Adipose tissue (tissue), 3 donors: ENCODE measurements around the gene SEPTIN7. TPM values are rescaled to one million over a fixed set of nuclear protein-coding genes. Genes with fewer than 3 reads are reported as not detected.

Source experiments
- H3K27ac ChIP-seq: one replicate; pipeline ENCODE4 v1.5.1; 2013; ENCODE audit warnings: low read depth, low read length
- WGBS, 3 donors: extraction: QIAGEN DNeasy Blood & Tissue Kit; methylation state at CpG; one replicate each; pipeline ENCODE4 v1.1.7; 2013; 5-methylcytosine and 5-hydroxymethylcytosine counted together
- polyA plus RNA-seq, 3 donors: library from polyadenylated mRNA; stranded (reverse); fragments of 200-250 nt; gene quantifications; one replicate each; pipeline ENCODE4 v1.2.3, GENCODE V29; 2013
- donor health status: healthy with polysubstance abuse.
- donor health status: Bipolar disorder and iron deficiency.
- donor health status: healthy.

The SEPTIN7 gene
- polyA plus RNA-seq, 3 donors, result 41.8 to 286 (median 135) TPM

DNA sequence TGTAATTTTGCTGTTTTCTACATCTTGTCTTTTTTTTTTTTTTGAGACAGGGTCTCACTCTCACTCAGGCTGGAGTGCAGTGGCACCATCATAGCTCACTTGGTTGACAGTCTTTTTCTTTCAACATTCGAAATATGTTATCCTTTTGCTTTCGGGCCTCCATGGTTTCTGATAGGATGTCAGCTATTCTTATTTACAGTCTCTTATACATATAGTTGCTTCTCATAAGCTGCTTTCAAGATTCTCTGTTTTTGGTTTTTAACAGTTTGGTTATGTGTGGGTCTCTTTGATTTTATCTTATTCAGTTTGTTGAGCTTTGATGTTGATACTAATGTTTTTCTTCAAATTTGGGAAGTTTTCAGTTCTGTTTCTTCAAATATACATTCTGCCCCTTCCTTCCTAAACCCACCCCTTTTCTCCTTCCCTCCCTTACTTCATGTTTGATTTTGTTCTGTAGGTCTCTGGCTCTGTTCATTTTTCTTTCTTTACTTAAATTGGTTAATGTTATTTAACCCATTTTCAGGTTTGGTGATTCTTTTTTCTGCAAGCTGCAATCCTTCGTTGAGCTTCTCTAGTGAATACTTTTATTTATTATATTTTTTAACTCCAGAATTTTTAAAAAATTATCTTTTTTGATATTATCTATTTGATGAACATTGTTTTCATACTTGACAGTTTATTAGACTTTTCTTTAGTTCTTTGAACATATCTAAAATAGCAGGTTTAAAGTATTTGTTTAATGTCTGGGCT is 19.3 kb downstream of the SEPTIN7 start:
- no peak overlapping the region for H3K27ac ChIP-seq
- 77 to 78% (median 78%) methylated on average over 3 of the region's 3 CpGs for WGBS, 3 donors

GRCh38 chr7:35820858-35821257 is 20.0 kb downstream of the SEPTIN7 start:
- H3K27ac ChIP-seq, result no peak overlapping the region
- WGBS, 3 donors, result 78 to 97% (median 96%) methylated on average over 1 of the region's 1 CpG

- WGBS, 3 donors, result 76 to 89% (median 88%) methylated on average over 3 of the region's 3 CpGs
- no peak overlapping the region for H3K27ac ChIP-seq
These were observed 22.6 kb downstream of the SEPTIN7 start for GRCh38 chr7:35823440-35823839.

DNA sequence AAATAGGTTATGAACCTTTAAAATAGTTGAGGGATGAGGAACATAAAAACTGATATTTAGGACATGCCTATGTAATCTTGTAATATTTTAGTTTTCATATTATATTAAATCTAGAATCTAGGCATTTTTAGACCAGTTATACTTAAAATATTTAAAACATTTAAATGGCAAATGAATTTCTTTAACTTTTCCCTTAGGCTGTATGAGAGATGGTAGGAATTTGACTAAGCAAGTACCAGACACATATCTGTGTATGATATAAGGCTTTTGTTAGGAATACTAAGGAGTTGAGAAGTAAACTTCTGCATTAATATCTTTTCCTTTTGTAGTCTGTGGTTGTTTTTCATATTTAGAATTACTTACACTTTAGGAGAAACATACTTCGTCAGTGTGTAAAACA is 25.1 kb downstream of the SEPTIN7 start:
- WGBS, 3 donors, result 88 to 94% (median 92%) methylated on average over 1 of the region's 1 CpG
- H3K27ac ChIP-seq, result no peak overlapping the region

- H3K27ac ChIP-seq, result no peak overlapping the region
- WGBS, 3 donors, result 79 to 87% (median 86%) methylated on average over 4 of the region's 4 CpGs
These were observed 25.9 kb downstream of the SEPTIN7 start for GRCh38 chr7:35826751-35827150.

DNA sequence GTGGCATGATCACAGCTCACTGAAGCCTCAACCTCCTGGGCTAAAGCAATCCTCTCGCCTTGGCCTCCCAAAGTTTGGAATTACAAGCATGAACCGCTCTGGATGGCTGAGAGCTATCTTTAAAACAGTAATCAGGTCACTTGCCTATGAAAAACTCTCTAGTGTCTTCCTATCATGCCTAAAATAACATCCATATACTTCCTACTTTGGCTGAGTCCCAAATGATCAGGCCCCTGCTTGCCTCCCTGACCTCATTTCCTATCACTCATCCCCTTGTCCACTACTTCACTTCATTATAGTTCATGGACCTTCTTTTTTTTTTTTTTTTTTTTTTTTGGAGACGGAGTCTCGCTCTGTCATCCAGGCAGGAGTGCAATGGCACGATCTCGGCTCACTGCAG is 28.0 kb downstream of the SEPTIN7 start:
- no peak overlapping the region for H3K27ac ChIP-seq
- WGBS, 3 donors, result 83 to 97% (median 87%) methylated on average over 4 to 6 of the region's 6 CpGs

DNA sequence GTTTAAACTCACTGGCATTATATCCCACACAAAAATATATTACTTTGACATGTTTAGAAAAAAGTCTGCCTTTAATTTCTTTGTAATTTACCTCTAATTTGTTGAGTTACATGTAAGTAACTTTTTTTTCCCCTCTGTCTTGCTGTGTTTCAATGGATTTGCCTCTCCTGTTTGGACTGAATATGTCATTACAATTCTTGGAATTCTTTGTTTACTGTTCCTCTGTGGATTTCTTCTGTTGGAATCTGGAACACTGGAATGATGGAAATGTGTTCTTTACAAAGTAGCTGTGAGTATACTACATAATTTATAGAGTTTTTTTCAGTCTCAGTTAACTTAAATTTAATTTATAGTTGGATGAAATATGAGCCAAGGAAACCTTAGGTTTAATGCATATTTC is 30.4 kb downstream of the SEPTIN7 start:
- H3K27ac ChIP-seq, result no peak overlapping the region

- H3K27ac ChIP-seq, result no peak overlapping the region
- 96 to 100% (median 98%) methylated on average over 1 of the region's 1 CpG for WGBS, 3 donors
These were observed 39.3 kb downstream of the SEPTIN7 start for GRCh38 chr7:35839860-35840854.

GRCh38 chr7:35846816-35847412 is 46.1 kb downstream of the SEPTIN7 start:
- no peak overlapping the region for H3K27ac ChIP-seq
- WGBS, 3 donors, result 93 to 96% (median 96%) methylated on average over 11 of the region's 11 CpGs

DNA sequence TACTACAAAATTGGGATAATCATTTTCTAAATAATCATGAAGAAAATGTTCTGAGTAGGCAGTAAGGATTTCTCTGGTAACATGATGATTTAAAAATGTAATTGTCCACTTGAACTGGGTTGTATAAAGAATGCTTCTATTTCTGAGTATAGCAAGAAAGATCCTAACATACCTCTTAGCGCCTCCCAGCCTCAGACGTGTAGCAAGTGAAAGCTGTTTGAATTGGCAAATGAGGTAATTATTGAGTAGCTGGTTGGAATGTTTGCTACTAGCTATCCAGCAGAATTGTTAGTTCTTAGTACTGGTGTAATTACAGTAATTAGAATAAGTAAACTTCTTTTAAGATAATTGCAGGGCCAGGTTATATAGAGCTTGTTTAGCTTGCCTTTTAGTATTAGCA is 47.9 kb downstream of the SEPTIN7 start:
- H3K27ac ChIP-seq, result no peak overlapping the region
- WGBS, 3 donors, result 52 to 82% (median 79%) methylated on average over 2 of the region's 2 CpGs

- WGBS, 3 donors, result 80 to 88% (median 82%) methylated on average over 7 of the region's 7 CpGs
- no peak overlapping the region for H3K27ac ChIP-seq
These were observed 48.4 kb downstream of the SEPTIN7 start for GRCh38 chr7:35849158-35849831.

DNA sequence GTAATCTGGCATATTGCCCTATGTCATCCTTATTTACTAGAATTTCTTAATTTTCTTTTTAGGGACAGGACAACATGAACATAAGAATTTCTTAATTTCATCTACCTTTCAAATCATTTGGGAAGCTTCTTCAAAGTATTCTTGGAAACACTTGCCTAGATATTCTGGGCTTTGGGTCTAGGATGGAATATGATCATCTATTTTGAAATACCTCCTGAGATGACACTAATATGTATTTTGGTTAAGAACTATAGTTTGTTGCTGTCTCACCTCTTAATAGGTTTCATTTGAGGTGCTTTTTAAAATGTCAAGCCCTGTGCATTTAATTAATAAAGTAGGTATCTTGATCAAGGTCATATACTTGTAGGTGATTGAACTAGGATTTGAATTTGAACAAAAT is 49.1 kb downstream of the SEPTIN7 start:
- no peak overlapping the region for H3K27ac ChIP-seq

Other genes starting within 250 kb of the SEPTIN7 start
- gene HERPUD2, start 105.9 kb upstream of the SEPTIN7 start, polyA plus RNA-seq, result 10 to 100 TPM; 12.2 to 16.5 (median 15.0) TPM